C4-2B (cell line): ENCODE measurements around the gene TSPEAR.
"Not testable (repeated sequence)": the region's sequence is repeated elsewhere in the genome, so short reads cannot be mapped to it uniquely, and the experiment has no call there.

Experiments
- CTCF ChIP-seq: fragments of 450-650 bp; conservative IDR thresholded peaks from 2 replicates; pipeline ENCODE4 v1.5.1; 2017; ENCODE audit warnings: mild to moderate bottlenecking
- ZFX ChIP-seq: fragments of 450-650 bp; IDR thresholded peaks from 2 replicates; pipeline ENCODE4 v1.6.1; 2017

- TF ChIP-seq CTCF, ZFX: not testable (repeated sequence)
Observed at GRCh38 chr21:44558329-44558675, 153.1 kb downstream of the TSPEAR start.
